Hepatocyte (in vitro differentiated cells): Measurements from ENCODE around the gene ATN1. TPM values are rescaled to one million over a fixed set of nuclear protein-coding genes. Genes with fewer than 3 reads are reported as not detected.

Source experiments
- DNase-seq: peaks from one replicate; pipeline ENCODE4 v3.0.0-alpha.2; 2016; ENCODE audit warnings: low spot score
- H2AFZ ChIP-seq: fragments of 200-600 bp; sonication (generic); 2 replicates; pipeline ENCODE4 v1.6.0; 2016; ENCODE audit warnings: antibody characterized with exemption, mild to moderate bottlenecking
- H3K27ac ChIP-seq: fragments of 200-600 bp; sonication (generic); 2 replicates; pipeline ENCODE4 v1.5.1; 2016; ENCODE audit warnings: mild to moderate bottlenecking
- H3K27me3 ChIP-seq: fragments of 200-600 bp; sonication (generic); 2 replicates; pipeline ENCODE4 v1.6.1; 2016
- H3K36me3 ChIP-seq: fragments of 200-600 bp; sonication (generic); replicated peaks from 2 replicates; pipeline ENCODE4 v1.5.1; 2016; ENCODE audit warnings: low read depth; ENCODE audit not compliant: insufficient read depth
- H3K4me1 ChIP-seq: fragments of 200-600 bp; sonication (generic); 2 replicates; pipeline ENCODE4 v1.5.1; 2016; ENCODE audit warnings: mild to moderate bottlenecking, moderate library complexity; ENCODE audit not compliant: insufficient read depth
- H3K4me2 ChIP-seq: fragments of 200-600 bp; sonication (generic); 2 replicates; pipeline ENCODE4 v1.6.0; 2016
- H3K4me3 ChIP-seq: fragments of 200-600 bp; sonication (generic); 2 replicates; pipeline ENCODE4 v1.5.1; 2016; ENCODE audit warnings: mild to moderate bottlenecking
- H3K79me2 ChIP-seq: fragments of 200-600 bp; sonication (generic); 2 replicates; pipeline ENCODE4 v1.6.0; 2017; ENCODE audit warnings: mild to moderate bottlenecking
- H3K9me2 ChIP-seq: fragments of 200-600 bp; sonication (generic); replicated peaks from 2 replicates; pipeline ENCODE4 v1.6.0; 2017; ENCODE audit warnings: mild to moderate bottlenecking; ENCODE audit not compliant: insufficient read depth
- H3K9me3 ChIP-seq: fragments of 200-600 bp; sonication (generic); 2 replicates; pipeline ENCODE4 v1.5.1; 2016; ENCODE audit warnings: low read depth, mild to moderate bottlenecking
- H4K20me1 ChIP-seq: fragments of 200-600 bp; sonication (generic); 2 replicates; pipeline ENCODE4 v1.6.0; 2016; ENCODE audit warnings: mild to moderate bottlenecking; ENCODE audit not compliant: insufficient read depth, poor library complexity, severe bottlenecking
- EZH2 ChIP-seq: fragments of 200-600 bp; sonication (generic); IDR thresholded peaks from 2 replicates; pipeline ENCODE4 v1.6.1; 2016; ENCODE audit warnings: antibody characterized with exemption, mild to moderate bottlenecking, borderline replicate concordance
- EZH2phosphoT487 ChIP-seq: fragments of 200-600 bp; sonication (generic); IDR thresholded peaks from one replicate; pipeline ENCODE4 v1.6.1; 2018; ENCODE audit warnings: antibody characterized with exemption, mild to moderate bottlenecking, low read depth, moderate library complexity; ENCODE audit not compliant: unreplicated experiment, severe bottlenecking
- WGBS: methylation state at CpG from one replicate; pipeline ENCODE4 v1.1.6; 2016; ENCODE audit warnings: low lambda C conversion rate; ENCODE audit errors: missing lambda C conversion rate; 5-methylcytosine and 5-hydroxymethylcytosine counted together
- polyA plus RNA-seq: library from polyadenylated mRNA; unstranded; fragments of >200 nt; fragmentation: Nextera tagmentation; extraction: Ambion mirVana; gene quantifications from 2 replicates; pipeline ENCODE4 v1.2.1, GENCODE V29; 2016
- total RNA-seq: library from RNA; depleted of rRNA; stranded (reverse); fragments of >200 nt; gene quantifications from 2 replicates; pipeline ENCODE4 v1.2.3, GENCODE V29; 2014
- TF ChIP-seq, protein P1 (sequence below): fragments of 200-600 bp; sonication (generic); IDR thresholded peaks from 2 replicates; pipeline ENCODE4 v1.5.1; 2016; ENCODE audit warnings: antibody characterized with exemption, mild to moderate bottlenecking; ENCODE audit not compliant: poor library complexity

The ATN1 gene
- total and polyA plus RNA-seq, 2 experiments from 2014 or later = 15.8 to 32.7 TPM

GRCh38 chr12:6965714-6966113 lies 38.0 kb downstream of the ATN1 start:
- Histone ChIP-seq H3K36me3 (no peaks in the 10 kb centered on the region), H3K4me1 (peaks cover 30% of the 10 kb centered on the region), H4K20me1 (peaks cover 6% of the 10 kb centered on the region), H3K79me2 (peaks cover 60% of the 10 kb centered on the region), H2AFZ (no peak overlapping the region), H3K9me2 (no peaks in the 10 kb centered on the region), H3K9me3 (no peaks in the 10 kb centered on the region), H3K27ac (peak overlapping the region; percentile 78), H3K4me3 (no peak overlapping the region), H3K4me2 (peak overlapping the region; percentile 40), H3K27me3 (no peaks in the 10 kb centered on the region)
- WGBS = 79% methylated on average over 4 of the region's 4 CpGs
- no peak for DNase-seq
- TF ChIP-seq, protein P1, sequence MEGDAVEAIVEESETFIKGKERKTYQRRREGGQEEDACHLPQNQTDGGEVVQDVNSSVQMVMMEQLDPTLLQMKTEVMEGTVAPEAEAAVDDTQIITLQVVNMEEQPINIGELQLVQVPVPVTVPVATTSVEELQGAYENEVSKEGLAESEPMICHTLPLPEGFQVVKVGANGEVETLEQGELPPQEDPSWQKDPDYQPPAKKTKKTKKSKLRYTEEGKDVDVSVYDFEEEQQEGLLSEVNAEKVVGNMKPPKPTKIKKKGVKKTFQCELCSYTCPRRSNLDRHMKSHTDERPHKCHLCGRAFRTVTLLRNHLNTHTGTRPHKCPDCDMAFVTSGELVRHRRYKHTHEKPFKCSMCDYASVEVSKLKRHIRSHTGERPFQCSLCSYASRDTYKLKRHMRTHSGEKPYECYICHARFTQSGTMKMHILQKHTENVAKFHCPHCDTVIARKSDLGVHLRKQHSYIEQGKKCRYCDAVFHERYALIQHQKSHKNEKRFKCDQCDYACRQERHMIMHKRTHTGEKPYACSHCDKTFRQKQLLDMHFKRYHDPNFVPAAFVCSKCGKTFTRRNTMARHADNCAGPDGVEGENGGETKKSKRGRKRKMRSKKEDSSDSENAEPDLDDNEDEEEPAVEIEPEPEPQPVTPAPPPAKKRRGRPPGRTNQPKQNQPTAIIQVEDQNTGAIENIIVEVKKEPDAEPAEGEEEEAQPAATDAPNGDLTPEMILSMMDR = no peak
- TF ChIP-seq EZH2 (no peak), EZH2phosphoT487 (no peak)

DNA sequence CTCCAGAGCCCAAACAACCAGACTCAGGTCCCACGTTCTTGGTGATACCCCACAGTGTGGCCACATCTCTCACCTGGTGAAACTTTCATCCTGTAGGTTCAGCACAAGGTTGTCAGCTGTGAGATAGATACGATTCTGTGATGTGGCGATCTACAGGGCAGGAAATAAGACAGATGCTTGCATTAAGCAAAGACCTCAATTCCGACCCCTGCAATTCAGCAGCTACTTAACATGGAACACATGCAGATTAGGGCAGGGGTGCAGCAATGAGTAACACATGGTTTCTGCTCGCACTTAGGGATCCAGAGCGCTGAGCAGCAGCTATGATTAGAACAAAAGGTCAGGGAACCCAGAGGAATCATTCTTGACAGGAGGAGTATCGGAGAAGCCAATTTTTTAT lies 38.6 kb downstream of the ATN1 start:
- Histone ChIP-seq H3K4me1 (peaks cover 25% of the 10 kb centered on the region), H3K27me3 (no peaks in the 10 kb centered on the region), H3K4me2 (peak overlapping the region; percentile 40), H3K79me2 (peaks cover 65% of the 10 kb centered on the region), H3K4me3 (no peak overlapping the region), H3K36me3 (no peaks in the 10 kb centered on the region), H3K27ac (peak overlapping the region; percentile 78), H4K20me1 (peaks cover 6% of the 10 kb centered on the region), H3K9me3 (no peaks in the 10 kb centered on the region), H3K9me2 (no peaks in the 10 kb centered on the region), H2AFZ (no peak overlapping the region)
- WGBS = 85% methylated on average over 7 of the region's 7 CpGs
- TF ChIP-seq EZH2 (no peak), EZH2phosphoT487 (no peak)
- TF ChIP-seq, protein P1 = no peak
- no peak for DNase-seq

DNA sequence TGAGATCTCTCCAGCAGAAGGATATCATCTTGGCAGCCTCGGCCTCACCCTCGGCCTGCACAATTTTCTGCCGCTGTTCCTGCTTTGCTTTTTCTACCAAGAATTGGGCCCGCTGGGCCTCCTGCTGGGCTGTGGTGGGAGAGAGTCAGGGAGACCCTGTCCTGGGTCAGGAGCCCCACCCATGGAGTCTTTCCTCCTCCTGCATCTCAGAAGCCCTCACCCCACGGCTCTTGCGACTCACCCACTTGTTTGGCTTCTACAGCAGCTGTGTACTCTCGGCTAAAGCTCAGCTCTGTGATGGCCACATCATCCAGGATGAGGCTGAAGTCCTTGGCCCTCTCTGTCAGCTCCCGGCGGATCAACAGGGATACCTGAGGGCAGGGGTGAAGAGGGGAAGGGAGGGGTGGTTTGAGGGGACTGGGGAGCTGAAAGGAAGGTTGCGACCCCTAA lies 39.9 kb downstream of the ATN1 start:
- Histone ChIP-seq H3K9me3 (no peaks in the 10 kb centered on the region), H3K9me2 (no peaks in the 10 kb centered on the region), H3K27me3 (no peaks in the 10 kb centered on the region), H3K27ac (peak overlapping the region; percentile 82), H3K4me1 (peaks cover 28% of the 10 kb centered on the region), H3K4me3 (no peak overlapping the region), H3K79me2 (peaks cover 79% of the 10 kb centered on the region), H3K4me2 (no peak overlapping the region), H3K36me3 (no peaks in the 10 kb centered on the region), H4K20me1 (peaks cover 6% of the 10 kb centered on the region), H2AFZ (no peak overlapping the region)
- TF ChIP-seq EZH2phosphoT487 = no peak
- TF ChIP-seq EZH2 = no peak
- TF ChIP-seq, protein P1 = no peak
- 85% methylated on average over 9 of the region's 10 CpGs for WGBS
- DNase-seq = no peak
